Measurements from ENCODE around the gene RAB7A. TPM values are rescaled to one million over a fixed set of nuclear protein-coding genes. Genes with fewer than 3 reads are reported as not detected.

The RAB7A gene
- total RNA-seq, 6 donors from 2014 or later: 72.3 to 287 (median 139) TPM

GRCh38 chr3:128818186-128818787, 92.3 kb downstream of the RAB7A start:
- ATAC-seq (ENCODE audit: low FRiP score in 2 of 2): no peak
- H3K36me3 ChIP-seq: peaks cover 5 to 51% (median 14%) of the 10 kb centered on the region in 4 donors
- 96 to 100% methylated on average over 5 of the region's 5 CpGs for WGBS, 2 donors

GRCh38 chr3:128820252-128820839, 94.4 kb downstream of the RAB7A start:
- H3K4me3 ChIP-seq: no peak overlapping the region
- no peak for TF ChIP-seq EP300 (IDR thresholded peaks at IDR 0.05)
- TF ChIP-seq POLR2A (IDR thresholded peaks at IDR 0.05): no peak
- no peak overlapping the region for H3K27ac ChIP-seq
- H3K9me3 ChIP-seq: no peaks in the 10 kb centered on the region
- H3K36me3 ChIP-seq: peaks cover 0 to 31% (median 6%) of the 10 kb centered on the region in 4 donors
- peaks cover 0 to 2% (median 0%) of the 10 kb centered on the region in 4 donors for H3K4me1 ChIP-seq
- 91 to 99% methylated on average over 4 to 7 of the region's 7 CpGs for WGBS, 2 donors
- H3K27me3 ChIP-seq: no peaks in the 10 kb centered on the region
- DNase-seq (no peak), ATAC-seq (ENCODE audit: low FRiP score in 2 of 2) (no peak)

More at GRCh38 chr3:128818186-128818787, 92.3 kb downstream of the RAB7A start:
- Histone ChIP-seq H3K27me3 (no peaks in the 10 kb centered on the region), H3K4me1 (peaks cover 0 to 17% (median 9%) of the 10 kb centered on the region in 4 donors), H3K4me3 (no peak overlapping the region), H3K9me3 (no peaks in the 10 kb centered on the region), H3K27ac (no peak overlapping the region)
- no peak for TF ChIP-seq POLR2AphosphoS5 (IDR thresholded peaks at IDR 0.05)
- TF ChIP-seq EP300 (IDR thresholded peaks at IDR 0.05): no peak
- no peak for TF ChIP-seq POLR2A (IDR thresholded peaks at IDR 0.05)
- no peak for TF ChIP-seq CTCF (IDR thresholded peaks at IDR 0.05)
- DNase-seq: no peak

GRCh38 chr3:128823008-128823407, 97.0 kb downstream of the RAB7A start:
- Histone ChIP-seq H3K4me1 (no peaks in the 10 kb centered on the region), H3K27ac (no peak overlapping the region), H3K27me3 (no peaks in the 10 kb centered on the region), H3K4me3 (no peak overlapping the region), H3K36me3 (peaks cover 0 to 13% (median 6%) of the 10 kb centered on the region in 4 donors), H3K9me3 (no peaks in the 10 kb centered on the region)
- TF ChIP-seq POLR2AphosphoS5 (IDR thresholded peaks at IDR 0.05) (no peak), EP300 (IDR thresholded peaks at IDR 0.05) (no peak), POLR2A (IDR thresholded peaks at IDR 0.05) (no peak), CTCF (IDR thresholded peaks at IDR 0.05) (no peak)
- DNase-seq (no peak), ATAC-seq (ENCODE audit: low FRiP score in 2 of 2) (peak in 1 of 2 donors; percentile 10)
- 88 to 93% methylated on average over 4 to 6 of the region's 6 CpGs for WGBS, 2 donors

GRCh38 chr3:128823631-128824030, 97.6 kb downstream of the RAB7A start:
- Histone ChIP-seq H3K4me1 (no peaks in the 10 kb centered on the region), H3K27ac (no peak overlapping the region), H3K36me3 (peaks cover 0 to 8% (median 6%) of the 10 kb centered on the region in 4 donors), H3K9me3 (no peaks in the 10 kb centered on the region), H3K27me3 (no peaks in the 10 kb centered on the region), H3K4me3 (no peak overlapping the region)
- 83 to 87% methylated on average over 3 of the region's 3 CpGs for WGBS, 2 donors
- TF ChIP-seq EP300 (IDR thresholded peaks at IDR 0.05) (no peak), POLR2AphosphoS5 (IDR thresholded peaks at IDR 0.05) (no peak), POLR2A (IDR thresholded peaks at IDR 0.05) (no peak), CTCF (IDR thresholded peaks at IDR 0.05) (no peak)
- DNase-seq: no peak
- ATAC-seq (ENCODE audit: low FRiP score in 2 of 2): peak in 1 of 2 donors; percentile 39

- Histone ChIP-seq H3K36me3 (peaks cover 0 to 8% (median 4%) of the 10 kb centered on the region in 4 donors), H3K4me1 (no peaks in the 10 kb centered on the region), H3K4me3 (no peak overlapping the region), H3K27ac (no peak overlapping the region), H3K9me3 (no peaks in the 10 kb centered on the region), H3K27me3 (no peaks in the 10 kb centered on the region)
- DNase-seq (no peak), ATAC-seq (ENCODE audit: low FRiP score in 2 of 2) (peak in 1 of 2 donors; percentile 37)
- WGBS, 2 donors: 89 to 96% methylated on average over 4 to 10 of the region's 10 CpGs
- no peak for TF ChIP-seq EP300 (IDR thresholded peaks at IDR 0.05)
- no peak for TF ChIP-seq POLR2AphosphoS5 (IDR thresholded peaks at IDR 0.05)
- no peak for TF ChIP-seq CTCF (IDR thresholded peaks at IDR 0.05)
- TF ChIP-seq POLR2A (IDR thresholded peaks at IDR 0.05): no peak
These were observed 98.3 kb downstream of the RAB7A start for GRCh38 chr3:128824132-128824850.
